Effector memory CD4-positive, alpha-beta T cell (primary cell): Measurements from ENCODE around the gene PREP.
"Not testable (repeated sequence)": the region's sequence is repeated elsewhere in the genome, so short reads cannot be mapped to it uniquely, and the experiment has no call there.

Experiments used
- DNase-seq, 3 donors: peaks; one replicate each; pipeline ENCODE4 v3.0.0-alpha.2; 2020
- H3K27ac ChIP-seq: 2 replicates; pipeline ENCODE4 v1.7.0; 2013; ENCODE audit warnings: mild to moderate bottlenecking, low read length, moderate library complexity; ENCODE audit not compliant: insufficient read depth, poor library complexity, severe bottlenecking
- H3K27me3 ChIP-seq: replicated peaks from 2 replicates; pipeline ENCODE4 v1.7.0; 2013; ENCODE audit warnings: mild to moderate bottlenecking, low read length; ENCODE audit not compliant: insufficient read depth, control insufficient read depth, poor library complexity, severe bottlenecking
- H3K36me3 ChIP-seq: 2 replicates; pipeline ENCODE4 v1.7.0; 2013; ENCODE audit warnings: mild to moderate bottlenecking, low read length, moderate library complexity; ENCODE audit not compliant: control insufficient read depth, insufficient read depth
- H3K4me1 ChIP-seq: 2 replicates; pipeline ENCODE4 v1.7.0; 2013; ENCODE audit warnings: low read length, mild to moderate bottlenecking; ENCODE audit not compliant: control insufficient read depth, insufficient read depth, poor library complexity, severe bottlenecking
- H3K4me3 ChIP-seq: 2 replicates; pipeline ENCODE4 v1.7.0; 2013; ENCODE audit warnings: low read length, low read depth, mild to moderate bottlenecking; ENCODE audit not compliant: insufficient read depth, poor library complexity, severe bottlenecking
- H3K9me3 ChIP-seq: 2 replicates; pipeline ENCODE4 v1.7.0; 2013; ENCODE audit warnings: mild to moderate bottlenecking, low read length, moderate library complexity; ENCODE audit not compliant: control insufficient read depth

The PREP gene

GRCh38 chr6:105259913-105260889, 142.7 kb downstream of the PREP start:
- Histone ChIP-seq H3K36me3 (no peaks in the 10 kb centered on the region), H3K4me3 (no peak overlapping the region), H3K4me1 (no peaks in the 10 kb centered on the region), H3K27me3 (no peaks in the 10 kb centered on the region), H3K9me3 (no peaks in the 10 kb centered on the region), H3K27ac (no peak overlapping the region)
- DNase-seq = no peak

GRCh38 chr6:105258816-105259215, 144.1 kb downstream of the PREP start:
- H3K27ac ChIP-seq = no peak overlapping the region
- H3K9me3 ChIP-seq = no peaks in the 10 kb centered on the region
- H3K4me1 ChIP-seq = no peaks in the 10 kb centered on the region
- H3K4me3 ChIP-seq = no peak overlapping the region
- no peaks in the 10 kb centered on the region for H3K36me3 ChIP-seq
- no peak for DNase-seq
- no peaks in the 10 kb centered on the region for H3K27me3 ChIP-seq

DNA sequence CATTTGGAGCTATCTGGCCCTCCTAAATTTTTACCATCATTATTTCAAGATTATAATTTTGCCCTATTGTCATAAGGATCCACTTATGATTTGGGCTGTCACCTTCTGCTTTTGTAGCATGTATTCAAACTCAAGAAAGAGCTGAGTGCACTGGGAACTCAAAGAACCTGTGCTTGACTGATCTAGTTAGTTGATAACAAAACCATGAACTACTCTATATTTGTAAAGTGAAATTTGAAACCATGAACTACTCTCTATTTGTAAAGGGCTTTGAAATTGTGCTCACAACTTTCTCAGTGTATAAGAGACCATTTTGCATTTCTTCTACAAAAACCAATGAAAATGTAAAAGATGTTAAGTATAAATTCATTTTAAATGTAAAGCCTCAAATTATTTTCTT, 145.5 kb downstream of the PREP start:
- Histone ChIP-seq H3K27ac (no peak overlapping the region), H3K36me3 (no peaks in the 10 kb centered on the region), H3K4me1 (no peaks in the 10 kb centered on the region), H3K9me3 (no peaks in the 10 kb centered on the region), H3K4me3 (no peak overlapping the region), H3K27me3 (no peaks in the 10 kb centered on the region)
- DNase-seq = no peak

- H3K9me3 ChIP-seq = no peaks in the 10 kb centered on the region
- H3K4me3 ChIP-seq = no peak overlapping the region
- DNase-seq = no peak
- H3K36me3 ChIP-seq = no peaks in the 10 kb centered on the region
- no peaks in the 10 kb centered on the region for H3K27me3 ChIP-seq
- H3K27ac ChIP-seq = no peak overlapping the region
- H3K4me1 ChIP-seq = no peaks in the 10 kb centered on the region
Measured at GRCh38 chr6:105256619-105257018, 146.3 kb downstream of the PREP start.

DNA sequence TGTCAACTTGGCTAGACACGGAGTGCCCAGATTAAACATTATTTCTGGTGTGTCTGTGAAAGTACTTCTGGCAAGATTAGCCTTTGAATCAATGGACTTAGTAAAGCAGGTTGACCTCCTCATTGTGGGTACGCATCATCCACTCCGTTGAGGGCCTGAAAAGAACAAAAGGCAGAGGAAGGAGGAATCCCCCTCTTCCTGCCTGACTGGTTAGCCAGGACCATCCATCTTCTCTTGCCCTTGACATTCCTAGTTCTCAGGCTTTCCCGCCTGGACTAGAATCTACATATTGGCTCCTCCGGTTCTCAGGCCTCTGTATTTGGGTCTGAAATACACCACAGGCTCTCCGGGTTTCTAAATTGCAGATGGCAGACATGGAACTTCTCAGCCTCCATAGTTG, 149.1 kb downstream of the PREP start:
- Histone ChIP-seq H3K9me3 (no peaks in the 10 kb centered on the region), H3K27ac (no peak overlapping the region), H3K4me3 (no peak overlapping the region), H3K36me3 (no peaks in the 10 kb centered on the region), H3K27me3 (no peaks in the 10 kb centered on the region), H3K4me1 (no peaks in the 10 kb centered on the region)
- DNase-seq = no peak

DNA sequence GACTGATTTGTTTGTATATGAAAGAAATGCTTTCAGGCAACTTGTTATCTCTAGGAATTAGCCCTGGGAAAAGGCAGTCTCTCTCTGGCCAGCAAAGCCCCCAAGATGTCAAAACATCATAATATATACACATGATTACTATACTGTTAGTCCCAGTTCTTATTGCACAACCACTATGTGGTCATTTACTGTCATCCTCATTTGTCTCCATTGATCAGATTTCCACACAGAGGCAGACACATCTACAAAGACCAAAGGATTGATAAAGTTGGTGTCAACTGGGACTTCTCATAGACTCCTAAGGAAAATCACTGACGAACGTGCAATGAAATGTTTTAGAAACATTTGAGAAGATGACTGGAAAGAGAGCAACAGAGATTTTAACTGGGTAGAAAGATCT, 151.2 kb downstream of the PREP start:
- Histone ChIP-seq H3K4me1 (no peaks in the 10 kb centered on the region), H3K36me3 (no peaks in the 10 kb centered on the region), H3K27ac (no peak overlapping the region), H3K4me3 (no peak overlapping the region), H3K27me3 (no peaks in the 10 kb centered on the region), H3K9me3 (no peaks in the 10 kb centered on the region)
- no peak for DNase-seq

- Histone ChIP-seq H3K27me3 (no peaks in the 10 kb centered on the region), H3K27ac (no peak overlapping the region), H3K4me3 (no peak overlapping the region), H3K36me3 (no peaks in the 10 kb centered on the region), H3K9me3 (no peaks in the 10 kb centered on the region), H3K4me1 (no peaks in the 10 kb centered on the region)
- no peak for DNase-seq
Measured at GRCh38 chr6:105250533-105250932, 152.3 kb downstream of the PREP start.

DNA sequence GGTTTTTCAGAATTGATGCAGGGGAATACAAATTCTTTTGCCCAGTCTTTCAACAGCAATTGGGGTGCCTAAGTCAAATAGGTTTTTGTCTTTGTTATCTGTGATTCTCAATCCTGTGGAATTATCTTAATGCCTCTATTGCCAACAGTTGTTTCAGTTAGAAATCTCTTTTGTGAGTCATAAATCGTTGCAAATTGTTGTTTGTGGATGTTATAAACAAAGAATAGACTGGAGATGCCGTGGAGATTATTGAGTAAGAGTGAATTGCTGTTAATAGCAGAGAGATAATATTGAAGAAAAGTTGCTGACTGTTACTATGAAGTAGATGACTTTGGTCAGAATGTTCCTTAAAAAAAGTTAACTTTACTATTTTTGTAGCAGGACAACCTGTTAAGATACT, 159.4 kb downstream of the PREP start:
- H3K36me3 ChIP-seq = no peaks in the 10 kb centered on the region
- no peaks in the 10 kb centered on the region for H3K4me1 ChIP-seq
- H3K27me3 ChIP-seq = no peaks in the 10 kb centered on the region
- no peak overlapping the region for H3K27ac ChIP-seq
- no peak overlapping the region for H3K4me3 ChIP-seq
- no peaks in the 10 kb centered on the region for H3K9me3 ChIP-seq
- no peak for DNase-seq

- Histone ChIP-seq H3K36me3 (no peaks in the 10 kb centered on the region), H3K4me1 (no peaks in the 10 kb centered on the region), H3K4me3 (no peak overlapping the region), H3K27ac (no peak overlapping the region), H3K27me3 (no peaks in the 10 kb centered on the region), H3K9me3 (no peaks in the 10 kb centered on the region)
- no peak for DNase-seq
Measured at GRCh38 chr6:105235155-105235554, 167.7 kb downstream of the PREP start.

DNA sequence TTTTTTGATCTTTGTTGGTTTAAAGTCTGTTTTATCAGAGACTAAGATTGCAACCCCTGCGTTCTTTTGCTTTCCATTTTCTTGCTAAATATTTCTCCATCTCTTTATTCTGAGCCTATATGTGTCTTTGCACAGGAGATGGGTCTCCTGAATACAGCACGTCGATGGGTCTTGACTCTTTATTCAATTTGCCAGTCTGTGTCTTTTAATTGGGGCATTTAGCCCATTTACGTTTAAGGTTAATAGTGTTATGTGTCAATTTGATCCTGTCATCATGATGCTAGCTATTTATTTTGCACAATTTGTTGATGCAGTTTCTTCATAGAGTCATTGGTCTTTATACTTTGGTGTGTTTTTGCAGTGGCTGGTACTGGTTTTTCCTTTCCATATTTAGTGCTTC, 171.1 kb downstream of the PREP start:
- H3K36me3 ChIP-seq, H3K27me3 ChIP-seq, H3K9me3 ChIP-seq, H3K27ac ChIP-seq, DNase-seq, H3K4me1 ChIP-seq, H3K4me3 ChIP-seq: not testable (repeated sequence)
